Adrenal gland (tissue), 12 donors: ENCODE measurements around the gene SEBOX. TPM values are rescaled to one million over a fixed set of nuclear protein-coding genes. Genes with fewer than 3 reads are reported as not detected.

Source experiments
- DNase-seq, 7 donors: peaks; one replicate each; pipeline ENCODE4 v3.0.0-alpha.2; 2019 to 2020
- H3K27ac ChIP-seq, 5 donors: fragments of 200-600 bp; sonication (generic) in 4 of 5; 1 replicate in 3 of 5; 2 replicates in 2 of 5; pipeline versions ENCODE4 v1.5.1 to v1.8.0; 2016 to 2020; ENCODE audit warnings: mild to moderate bottlenecking in 1 of 5
- H3K27me3 ChIP-seq: fragments of 200-600 bp; 2 replicates; pipeline ENCODE4 v1.8.0; 2021
- H3K36me3 ChIP-seq, 2 donors: fragments of 200-600 bp; replicated peaks in 1 of 2; 1 replicate in 1 of 2; 2 replicates in 1 of 2; pipeline versions ENCODE4 v1.5.1 to v1.8.0; 2018 to 2022
- H3K4me1 ChIP-seq, 2 donors: fragments of 200-600 bp; replicated peaks in 1 of 2; 1 replicate in 1 of 2; 2 replicates in 1 of 2; pipeline versions ENCODE4 v1.5.1 to v1.8.0; 2018 to 2021
- H3K4me3 ChIP-seq, 4 donors: fragments of 200-600 bp; sonication (generic) in 3 of 4; one replicate each; pipeline ENCODE4 v1.5.1; 2016 to 2018
- H3K9me3 ChIP-seq, 3 donors: fragments of 200-600 bp; sonication (generic) in 1 of 3; replicated peaks in 1 of 3; 1 replicate in 2 of 3; 2 replicates in 1 of 3; pipeline versions ENCODE4 v1.5.1 to v1.8.0; 2016 to 2021
- POLR2A ChIP-seq, 2 donors: fragments of 450-650 bp; IDR thresholded peaks; one replicate each; pipeline ENCODE4 v1.6.1; 2017; ENCODE audit warnings: antibody characterized with exemption in 2 of 2, mild to moderate bottlenecking in 2 of 2, moderate library complexity in 1 of 2
- WGBS, 4 donors: extraction: QIAGEN DNeasy Blood & Tissue Kit in 2 of 4; methylation state at CpG; one replicate each; pipeline versions ENCODE4 v1.1.5 to v1.1.7; 2013 to 2017; 5-methylcytosine and 5-hydroxymethylcytosine counted together
- intact Hi-C, 2 donors: fragments of 100-400 bp; cut with DNase I; formaldehyde crosslinking; loops; one replicate each; pipeline versions ENCODE4 v1.14.1 to v1.15.0; 2022 to 2023
- polyA plus RNA-seq, 3 donors: library from polyadenylated mRNA; stranded (reverse); fragments of 200-250 nt in 2 of 3; fragments of 350-450 nt in 1 of 3; fragmentation: Illumina TruSeq in 1 of 3; extraction: RNeasy Lipid Tissue Mini Kit (QIAGEN cat#74804) in 1 of 3; gene quantifications; one replicate each; pipeline ENCODE4 v1.2.3, GENCODE V29; 2013 to 2014
- total RNA-seq, 9 donors: library from RNA; depleted of rRNA in 4 of 9; stranded (reverse); fragments of >200 nt in 4 of 9; fragments of 120-200 nt in 1 of 9; fragmentation: NEBNext Ultra II Directional in 1 of 9; extraction: Animal tissue kit (Norgen Biotek cat#: 25700) in 1 of 9; gene quantifications; one replicate each; pipeline versions ENCODE4 v1.1.0 to v1.2.4, GENCODE V29; 2013 to 2023
- TF ChIP-seq, protein P1 (sequence below), 6 experiments: fragments of 450-650 bp in 4 of 6; fragments of 200-600 bp in 2 of 6; sonication (generic) in 1 of 6; IDR thresholded peaks; 1 replicate in 5 of 6; 2 replicates in 1 of 6; pipeline versions ENCODE4 v1.5.1 to v1.8.0; 2016 to 2021; ENCODE audit warnings: antibody characterized with exemption in 6 of 6, mild to moderate bottlenecking in 2 of 6, moderate library complexity in 1 of 6
- donor health status: healthy with polysubstance abuse.
- donor health status: Bipolar disorder and iron deficiency.
- donor health status: DM: yes; HTN: yes; CAD: no.
- donor health status: DM: no; HTN: no; CAD: no.
- donor health status: DM: no; HTN: no; CAD: no.
- donor health status: DM: yes; HTN: yes; CAD: no.

The SEBOX gene
- total and polyA plus RNA-seq, 12 donors: not detected

DNA sequence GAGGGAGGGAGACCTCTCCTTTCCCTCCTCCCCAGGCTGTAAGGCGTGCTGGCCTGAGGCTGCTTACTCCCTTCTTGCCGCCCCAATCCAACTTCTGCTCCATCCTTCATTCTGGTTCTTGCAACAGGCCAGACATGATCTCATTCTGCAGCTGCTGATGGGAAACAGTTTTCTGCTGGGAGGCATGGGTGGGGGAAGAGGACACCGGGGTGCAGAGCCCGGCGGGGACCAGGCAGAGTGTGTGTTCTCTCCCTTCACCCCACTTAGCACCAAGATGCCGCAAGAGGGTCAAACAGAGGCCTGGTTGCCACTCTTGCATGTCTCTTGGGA is 7.9 kb upstream of the SEBOX start:
- no peak for DNase-seq
- 89 to 97% (median 92%) methylated on average over 6 of the region's 6 CpGs for WGBS, 4 donors
- TF ChIP-seq, protein P1, sequence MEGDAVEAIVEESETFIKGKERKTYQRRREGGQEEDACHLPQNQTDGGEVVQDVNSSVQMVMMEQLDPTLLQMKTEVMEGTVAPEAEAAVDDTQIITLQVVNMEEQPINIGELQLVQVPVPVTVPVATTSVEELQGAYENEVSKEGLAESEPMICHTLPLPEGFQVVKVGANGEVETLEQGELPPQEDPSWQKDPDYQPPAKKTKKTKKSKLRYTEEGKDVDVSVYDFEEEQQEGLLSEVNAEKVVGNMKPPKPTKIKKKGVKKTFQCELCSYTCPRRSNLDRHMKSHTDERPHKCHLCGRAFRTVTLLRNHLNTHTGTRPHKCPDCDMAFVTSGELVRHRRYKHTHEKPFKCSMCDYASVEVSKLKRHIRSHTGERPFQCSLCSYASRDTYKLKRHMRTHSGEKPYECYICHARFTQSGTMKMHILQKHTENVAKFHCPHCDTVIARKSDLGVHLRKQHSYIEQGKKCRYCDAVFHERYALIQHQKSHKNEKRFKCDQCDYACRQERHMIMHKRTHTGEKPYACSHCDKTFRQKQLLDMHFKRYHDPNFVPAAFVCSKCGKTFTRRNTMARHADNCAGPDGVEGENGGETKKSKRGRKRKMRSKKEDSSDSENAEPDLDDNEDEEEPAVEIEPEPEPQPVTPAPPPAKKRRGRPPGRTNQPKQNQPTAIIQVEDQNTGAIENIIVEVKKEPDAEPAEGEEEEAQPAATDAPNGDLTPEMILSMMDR (IDR thresholded peaks at IDR 0.05): no peak
- TF ChIP-seq POLR2A (IDR thresholded peaks at IDR 0.05): no peak
- H3K36me3 ChIP-seq: no peaks in the 10 kb centered on the region
- peaks cover 33 to 34% of the 10 kb centered on the region in 2 donors for H3K4me1 ChIP-seq
- intact Hi-C loops: no loop called here
- no peaks in the 10 kb centered on the region for H3K9me3 ChIP-seq
- no peak overlapping the region for H3K27ac ChIP-seq
- no peaks in the 10 kb centered on the region for H3K27me3 ChIP-seq
- H3K4me3 ChIP-seq: peak overlapping the region in 1 of 4 donors; percentile 76

DNA sequence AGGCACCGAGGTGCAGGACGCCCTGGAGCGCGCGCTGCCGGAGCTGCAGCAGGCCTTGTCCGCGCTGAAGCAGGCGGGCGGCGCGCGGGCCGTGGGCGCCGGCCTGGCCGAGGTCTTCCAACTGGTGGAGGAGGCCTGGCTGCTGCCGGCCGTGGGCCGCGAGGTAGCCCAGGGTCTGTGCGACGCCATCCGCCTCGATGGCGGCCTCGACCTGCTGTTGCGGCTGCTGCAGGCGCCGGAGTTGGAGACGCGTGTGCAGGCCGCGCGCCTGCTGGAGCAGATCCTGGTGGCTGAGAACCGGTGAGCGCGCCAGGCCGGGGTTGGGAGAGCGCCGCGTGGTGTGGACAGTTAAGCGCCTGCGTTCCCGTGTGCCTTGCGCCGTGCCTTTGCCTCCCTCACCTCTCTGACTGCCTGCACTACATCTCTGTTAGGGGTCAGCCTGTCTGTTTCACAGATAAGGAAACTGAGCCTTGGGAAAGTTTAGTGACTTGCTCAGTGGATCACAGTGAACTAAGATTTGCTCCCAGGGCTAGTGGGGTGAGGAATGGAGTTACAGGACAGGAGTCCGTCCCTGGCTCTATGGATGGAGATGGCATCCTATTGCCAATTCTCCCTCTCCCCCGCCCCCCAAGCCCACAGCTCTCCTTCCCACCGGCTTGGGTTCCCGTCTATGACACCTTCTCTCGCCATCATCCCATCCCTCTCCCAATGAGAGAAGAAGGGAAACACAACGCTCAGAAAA is 7.4 kb upstream of the SEBOX start:
- H3K36me3 ChIP-seq: no peaks in the 10 kb centered on the region
- peak overlapping the region in 2 of 4 donors; percentile 12 to 76 for H3K4me3 ChIP-seq
- TF ChIP-seq, protein P1 (IDR thresholded peaks at IDR 0.05): no peak
- peak; percentile 10 to 11 for TF ChIP-seq POLR2A (IDR thresholded peaks at IDR 0.05)
- WGBS, 4 donors: 7 to 76% (median 19%) methylated on average over 6 to 53 of the region's 53 CpGs
- intact Hi-C loops: no loop called here
- no peaks in the 10 kb centered on the region for H3K9me3 ChIP-seq
- H3K27me3 ChIP-seq: no peaks in the 10 kb centered on the region
- DNase-seq: peak in 6 of 7 donors; percentile 30 to 54 (median 51)
- H3K4me1 ChIP-seq: peaks cover 33 to 34% of the 10 kb centered on the region in 2 donors
- peak overlapping the region in 4 of 5 donors; percentile 36 to 93 (median 85) for H3K27ac ChIP-seq

DNA sequence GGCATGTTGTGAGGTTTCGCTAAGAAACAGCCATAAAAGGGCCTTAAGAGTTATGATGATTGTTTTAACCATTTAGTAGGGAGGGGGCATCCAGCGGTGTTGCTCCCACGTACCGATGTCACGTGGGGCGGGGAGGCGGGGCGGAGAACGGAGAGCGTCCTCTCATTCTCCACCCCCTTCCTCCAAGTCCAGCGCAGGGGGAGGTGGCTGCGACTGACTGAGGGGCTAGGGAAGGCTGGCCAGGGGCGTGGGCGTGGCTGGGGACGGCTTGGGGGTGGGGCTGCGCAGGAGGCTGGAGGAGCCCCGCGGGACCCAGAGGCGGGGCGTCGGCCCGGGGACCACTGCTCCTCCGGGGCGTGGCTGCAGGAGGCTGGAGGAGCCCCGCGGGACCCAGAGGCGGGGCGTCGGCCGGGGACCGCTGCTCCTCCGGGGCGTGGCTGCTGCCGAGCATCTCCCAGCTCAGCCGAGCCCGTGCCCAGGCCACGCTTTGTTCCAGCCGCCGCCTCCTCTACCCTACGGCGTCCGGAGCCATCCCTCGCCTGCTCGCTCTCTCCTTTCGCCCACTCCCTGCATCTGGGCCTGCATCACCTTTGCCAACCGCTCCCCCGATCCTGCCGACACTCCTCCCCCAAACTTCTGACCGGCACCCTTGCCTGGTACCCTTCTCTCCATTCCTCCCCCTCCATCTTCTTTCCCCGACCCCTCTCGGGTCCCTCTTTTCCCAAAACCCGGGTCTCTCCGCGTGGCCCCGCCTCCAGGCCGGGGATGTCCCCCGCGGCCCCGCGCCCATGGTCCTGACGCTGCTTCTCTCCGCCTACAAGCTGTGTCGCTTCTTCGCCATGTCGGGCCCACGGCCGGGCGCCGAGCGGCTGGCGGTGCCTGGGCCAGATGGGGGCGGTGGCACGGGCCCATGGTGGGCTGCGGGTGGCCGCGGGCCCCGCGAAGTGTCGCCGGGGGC is 6.5 kb upstream of the SEBOX start, which contains the start of gene SARM1:
Gene SARM1, plus strand, starts transcription at position 450 of the 958 bp plus-strand sequence. Its CDS starts 339 bp downstream, at position 789.
- peak within 1 kb of the TSS; percentile 63 to 93 (median 79) for H3K27ac ChIP-seq
- H3K36me3 ChIP-seq: no peaks in the 10 kb centered on the region
- no peaks in the 10 kb centered on the region for H3K9me3 ChIP-seq
- intact Hi-C loops: no loop called here
- 0% methylated on average over 43 to 80 of the region's 80 CpGs for WGBS, 4 donors
- no peaks in the 10 kb centered on the region for H3K27me3 ChIP-seq
- peak; percentile 89 to 97 (median 95) for DNase-seq
- H3K4me1 ChIP-seq: peaks cover 33 to 34% of the 10 kb centered on the region in 2 donors
- peak in 1 of 2 donors; percentile 35 for TF ChIP-seq POLR2A (IDR thresholded peaks at IDR 0.05)
- TF ChIP-seq, protein P1 (IDR thresholded peaks at IDR 0.05): no peak
- H3K4me3 ChIP-seq: peak within 1 kb of the TSS in 2 of 4 donors; percentile 12 to 76

DNA sequence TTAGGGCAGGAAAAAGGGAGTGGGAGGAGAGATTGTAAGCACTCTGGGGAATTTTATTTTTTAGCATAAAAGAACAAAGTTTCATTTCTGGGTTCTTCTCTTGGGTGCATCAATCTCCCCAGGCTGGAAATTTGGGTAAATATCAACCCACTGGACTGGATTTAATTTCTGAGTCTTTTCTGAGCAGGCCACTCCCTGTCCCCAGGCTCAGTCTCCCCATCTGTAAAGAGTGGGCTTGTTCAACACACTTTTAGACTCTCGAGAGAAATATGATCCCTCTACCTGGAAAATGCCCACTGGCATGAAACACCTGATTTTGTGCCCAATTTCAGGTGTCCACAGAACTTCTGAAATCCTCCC is 5.7 kb upstream of the SEBOX start:
- Histone ChIP-seq H3K27ac (peak overlapping the region; percentile 63 to 93 (median 79)), H3K4me1 (peaks cover 33 to 34% of the 10 kb centered on the region in 2 donors), H3K27me3 (no peaks in the 10 kb centered on the region), H3K4me3 (peak overlapping the region in 1 of 4 donors; percentile 76), H3K9me3 (no peaks in the 10 kb centered on the region), H3K36me3 (no peaks in the 10 kb centered on the region)
- intact Hi-C loops: no loop called here
- DNase-seq: no peak
- TF ChIP-seq, protein P1 (IDR thresholded peaks at IDR 0.05): no peak
- no peak for TF ChIP-seq POLR2A (IDR thresholded peaks at IDR 0.05)
- 65 to 81% (median 78%) methylated on average over 1 of the region's 1 CpG; no CpG with 5 or more reads in 1 of the 4 donors for WGBS, 4 donors
